ENCODE data around the gene UVRAG. TPM values are rescaled to one million over a fixed set of nuclear protein-coding genes. Genes with fewer than 3 reads are reported as not detected.
A peak's percentile ranks its signal among the peaks of the same experiment; 100 is the strongest.
"Not testable (repeated sequence)": the region's sequence is repeated elsewhere in the genome, so short reads cannot be mapped to it uniquely, and the experiment has no call there.

Gene UVRAG
- total and polyA plus RNA-seq, 4 donors: 4.4 to 15.1 (median 10.0) TPM

DNA sequence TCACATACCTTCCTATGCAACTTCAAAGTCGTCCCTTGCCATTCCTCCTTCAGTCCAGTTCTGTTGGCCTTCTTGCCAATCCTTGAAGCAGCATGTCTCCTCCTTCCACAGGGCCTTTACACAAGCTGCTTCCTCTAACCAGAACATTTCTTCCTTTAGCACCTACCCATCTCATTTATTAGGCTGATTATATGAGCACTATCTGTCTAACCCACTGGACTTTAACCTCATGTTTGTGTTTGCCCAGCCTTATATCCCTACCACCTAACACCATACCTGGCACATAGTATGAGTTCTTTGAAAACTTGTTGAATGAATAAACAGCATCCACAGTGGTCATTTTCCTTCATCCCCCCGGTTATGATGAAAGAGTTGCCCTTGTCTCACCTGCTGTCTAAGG, 236.9 kb downstream of the UVRAG start:
- 93% methylated on average over 2 of the region's 2 CpGs for WGBS
- H3K9ac ChIP-seq (ENCODE audit: low read depth in 1 of 2, low read length in 2 of 2): no peak overlapping the region
- no peak overlapping the region for H3K27ac ChIP-seq (ENCODE audit: low read depth in 1 of 2, low read length in 2 of 2)
- H3K36me3 ChIP-seq (ENCODE audit: control insufficient read depth in 4 of 4, insufficient read depth in 3 of 4, low read depth in 1 of 4, low read length in 3 of 4): no peaks in the 10 kb centered on the region
- no peaks in the 10 kb centered on the region for H3K27me3 ChIP-seq (ENCODE audit: control insufficient read depth in 4 of 4, insufficient read depth in 4 of 4, low read length in 3 of 4)
- TF ChIP-seq YY1 (IDR thresholded peaks at IDR 0.05): no peak
- peak in 1 of 2 donors; percentile 50 for TF ChIP-seq HNF4A (conservative IDR thresholded peaks at IDR 0.05)
- H3K4me3 ChIP-seq (ENCODE audit: low read depth in 1 of 3, low read length in 3 of 3): no peak overlapping the region
- no peaks in the 10 kb centered on the region for H3K4me1 ChIP-seq (ENCODE audit: control insufficient read depth in 4 of 4, insufficient read depth in 4 of 4, low read length in 3 of 4)
- no peak for DNase-seq (ENCODE audit: low spot score)
- no peaks in the 10 kb centered on the region for H3K9me3 ChIP-seq (ENCODE audit: control insufficient read depth in 4 of 4, low read length in 3 of 4)

DNA sequence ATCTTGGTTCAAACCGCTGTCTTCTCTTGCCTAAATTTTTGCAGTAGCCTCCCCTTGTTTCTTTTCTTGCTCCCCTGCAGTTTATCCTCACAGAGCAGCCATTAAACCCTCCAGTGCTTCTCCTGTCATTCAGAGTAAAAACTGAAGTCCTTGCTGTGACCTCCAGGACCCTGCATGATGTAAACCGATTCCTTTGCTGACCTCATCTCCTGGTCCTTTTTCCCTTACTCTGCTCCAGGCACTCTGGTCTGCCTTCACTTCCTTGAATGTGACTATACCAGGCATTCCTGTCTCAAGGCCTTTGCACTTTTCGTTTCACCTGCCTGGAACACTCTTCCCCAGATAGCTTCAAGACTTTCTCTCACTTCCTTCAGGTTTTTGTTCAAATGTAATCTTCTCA, 239.3 kb downstream of the UVRAG start:
- H3K9ac ChIP-seq (ENCODE audit: low read depth in 1 of 2, low read length in 2 of 2): no peak overlapping the region
- DNase-seq (ENCODE audit: low spot score): no peak
- H3K9me3 ChIP-seq (ENCODE audit: control insufficient read depth in 4 of 4, low read length in 3 of 4): no peaks in the 10 kb centered on the region
- 97% methylated on average over 3 of the region's 3 CpGs for WGBS
- no peaks in the 10 kb centered on the region for H3K4me1 ChIP-seq (ENCODE audit: control insufficient read depth in 4 of 4, insufficient read depth in 4 of 4, low read length in 3 of 4)
- no peaks in the 10 kb centered on the region for H3K36me3 ChIP-seq (ENCODE audit: control insufficient read depth in 4 of 4, insufficient read depth in 3 of 4, low read depth in 1 of 4, low read length in 3 of 4)
- H3K27me3 ChIP-seq (ENCODE audit: control insufficient read depth in 4 of 4, insufficient read depth in 4 of 4, low read length in 3 of 4): no peaks in the 10 kb centered on the region
- no peak for TF ChIP-seq TAF1 (conservative IDR thresholded peaks at IDR 0.05)
- no peak for TF ChIP-seq RXRA (IDR thresholded peaks at IDR 0.05)
- TF ChIP-seq SP1 (IDR thresholded peaks at IDR 0.05): no peak
- TF ChIP-seq, protein P1, sequence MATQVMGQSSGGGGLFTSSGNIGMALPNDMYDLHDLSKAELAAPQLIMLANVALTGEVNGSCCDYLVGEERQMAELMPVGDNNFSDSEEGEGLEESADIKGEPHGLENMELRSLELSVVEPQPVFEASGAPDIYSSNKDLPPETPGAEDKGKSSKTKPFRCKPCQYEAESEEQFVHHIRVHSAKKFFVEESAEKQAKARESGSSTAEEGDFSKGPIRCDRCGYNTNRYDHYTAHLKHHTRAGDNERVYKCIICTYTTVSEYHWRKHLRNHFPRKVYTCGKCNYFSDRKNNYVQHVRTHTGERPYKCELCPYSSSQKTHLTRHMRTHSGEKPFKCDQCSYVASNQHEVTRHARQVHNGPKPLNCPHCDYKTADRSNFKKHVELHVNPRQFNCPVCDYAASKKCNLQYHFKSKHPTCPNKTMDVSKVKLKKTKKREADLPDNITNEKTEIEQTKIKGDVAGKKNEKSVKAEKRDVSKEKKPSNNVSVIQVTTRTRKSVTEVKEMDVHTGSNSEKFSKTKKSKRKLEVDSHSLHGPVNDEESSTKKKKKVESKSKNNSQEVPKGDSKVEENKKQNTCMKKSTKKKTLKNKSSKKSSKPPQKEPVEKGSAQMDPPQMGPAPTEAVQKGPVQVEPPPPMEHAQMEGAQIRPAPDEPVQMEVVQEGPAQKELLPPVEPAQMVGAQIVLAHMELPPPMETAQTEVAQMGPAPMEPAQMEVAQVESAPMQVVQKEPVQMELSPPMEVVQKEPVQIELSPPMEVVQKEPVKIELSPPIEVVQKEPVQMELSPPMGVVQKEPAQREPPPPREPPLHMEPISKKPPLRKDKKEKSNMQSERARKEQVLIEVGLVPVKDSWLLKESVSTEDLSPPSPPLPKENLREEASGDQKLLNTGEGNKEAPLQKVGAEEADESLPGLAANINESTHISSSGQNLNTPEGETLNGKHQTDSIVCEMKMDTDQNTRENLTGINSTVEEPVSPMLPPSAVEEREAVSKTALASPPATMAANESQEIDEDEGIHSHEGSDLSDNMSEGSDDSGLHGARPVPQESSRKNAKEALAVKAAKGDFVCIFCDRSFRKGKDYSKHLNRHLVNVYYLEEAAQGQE (IDR thresholded peaks at IDR 0.05): no peak
- TF ChIP-seq, protein P2, sequence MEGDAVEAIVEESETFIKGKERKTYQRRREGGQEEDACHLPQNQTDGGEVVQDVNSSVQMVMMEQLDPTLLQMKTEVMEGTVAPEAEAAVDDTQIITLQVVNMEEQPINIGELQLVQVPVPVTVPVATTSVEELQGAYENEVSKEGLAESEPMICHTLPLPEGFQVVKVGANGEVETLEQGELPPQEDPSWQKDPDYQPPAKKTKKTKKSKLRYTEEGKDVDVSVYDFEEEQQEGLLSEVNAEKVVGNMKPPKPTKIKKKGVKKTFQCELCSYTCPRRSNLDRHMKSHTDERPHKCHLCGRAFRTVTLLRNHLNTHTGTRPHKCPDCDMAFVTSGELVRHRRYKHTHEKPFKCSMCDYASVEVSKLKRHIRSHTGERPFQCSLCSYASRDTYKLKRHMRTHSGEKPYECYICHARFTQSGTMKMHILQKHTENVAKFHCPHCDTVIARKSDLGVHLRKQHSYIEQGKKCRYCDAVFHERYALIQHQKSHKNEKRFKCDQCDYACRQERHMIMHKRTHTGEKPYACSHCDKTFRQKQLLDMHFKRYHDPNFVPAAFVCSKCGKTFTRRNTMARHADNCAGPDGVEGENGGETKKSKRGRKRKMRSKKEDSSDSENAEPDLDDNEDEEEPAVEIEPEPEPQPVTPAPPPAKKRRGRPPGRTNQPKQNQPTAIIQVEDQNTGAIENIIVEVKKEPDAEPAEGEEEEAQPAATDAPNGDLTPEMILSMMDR (IDR thresholded peaks at IDR 0.05; ENCODE audit: low read depth, low read length, missing input control): no peak
- TF ChIP-seq FOXA1 (IDR thresholded peaks at IDR 0.05): no peak
- no peak for TF ChIP-seq HNF4A (conservative IDR thresholded peaks at IDR 0.05)
- TF ChIP-seq MAX (IDR thresholded peaks at IDR 0.05): no peak
- H3K27ac ChIP-seq (ENCODE audit: low read depth in 1 of 2, low read length in 2 of 2): no peak overlapping the region
- no peak overlapping the region for H3K4me3 ChIP-seq (ENCODE audit: low read depth in 1 of 3, low read length in 3 of 3)

- no peaks in the 10 kb centered on the region for H3K9me3 ChIP-seq (ENCODE audit: control insufficient read depth in 4 of 4, low read length in 3 of 4)
- H3K4me3 ChIP-seq (ENCODE audit: low read depth in 1 of 3, low read length in 3 of 3): no peak overlapping the region
- H3K36me3 ChIP-seq (ENCODE audit: control insufficient read depth in 4 of 4, insufficient read depth in 3 of 4, low read depth in 1 of 4, low read length in 3 of 4): no peaks in the 10 kb centered on the region
- no peaks in the 10 kb centered on the region for H3K27me3 ChIP-seq (ENCODE audit: control insufficient read depth in 4 of 4, insufficient read depth in 4 of 4, low read length in 3 of 4)
- no peak for DNase-seq (ENCODE audit: low spot score)
- WGBS: 92% methylated on average over 1 of the region's 1 CpG
- no peak overlapping the region for H3K9ac ChIP-seq (ENCODE audit: low read depth in 1 of 2, low read length in 2 of 2)
- TF ChIP-seq FOXA1 (IDR thresholded peaks at IDR 0.05) (no peak), HNF4G (IDR thresholded peaks at IDR 0.05) (no peak), SP1 (IDR thresholded peaks at IDR 0.05) (no peak), ZBTB33 (IDR thresholded peaks at IDR 0.05) (no peak)
- no peak overlapping the region for H3K27ac ChIP-seq (ENCODE audit: low read depth in 1 of 2, low read length in 2 of 2)
- H3K4me1 ChIP-seq (ENCODE audit: control insufficient read depth in 4 of 4, insufficient read depth in 4 of 4, low read length in 3 of 4): no peaks in the 10 kb centered on the region
Measured at GRCh38 chr11:76056876-76057275, 241.9 kb downstream of the UVRAG start.

GRCh38 chr11:76060475-76061036, 245.5 kb downstream of the UVRAG start:
- H3K27ac ChIP-seq (ENCODE audit: low read depth in 1 of 2, low read length in 2 of 2); H3K4me3 ChIP-seq (ENCODE audit: low read depth in 1 of 3, low read length in 3 of 3); H3K4me1 ChIP-seq (ENCODE audit: control insufficient read depth in 4 of 4, insufficient read depth in 4 of 4, low read length in 3 of 4); H3K27me3 ChIP-seq (ENCODE audit: control insufficient read depth in 4 of 4, insufficient read depth in 4 of 4, low read length in 3 of 4); DNase-seq (ENCODE audit: low spot score); H3K9me3 ChIP-seq (ENCODE audit: control insufficient read depth in 4 of 4, low read length in 3 of 4); H3K36me3 ChIP-seq (ENCODE audit: control insufficient read depth in 4 of 4, insufficient read depth in 3 of 4, low read depth in 1 of 4, low read length in 3 of 4); H3K9ac ChIP-seq (ENCODE audit: low read depth in 1 of 2, low read length in 2 of 2): not testable (repeated sequence)
- WGBS: 98% methylated on average over 35 of the region's 35 CpGs
